GM23248 (cell line): ENCODE data around the gene PTPRE.

Source experiments
- EZH2 ChIP-seq: fragments of 200-600 bp; sonication (generic); IDR thresholded peaks from 2 replicates; pipeline ENCODE4 v1.6.1; 2018; ENCODE audit warnings: antibody characterized with exemption, mild to moderate bottlenecking; ENCODE audit not compliant: insufficient read depth, poor library complexity, severe bottlenecking
- EZH2phosphoT487 ChIP-seq: fragments of 200-600 bp; sonication (generic); IDR thresholded peaks from 2 replicates; pipeline ENCODE4 v1.6.1; 2018; ENCODE audit warnings: antibody characterized with exemption, moderate library complexity, mild to moderate bottlenecking, low read depth; ENCODE audit not compliant: insufficient read depth

DNA sequence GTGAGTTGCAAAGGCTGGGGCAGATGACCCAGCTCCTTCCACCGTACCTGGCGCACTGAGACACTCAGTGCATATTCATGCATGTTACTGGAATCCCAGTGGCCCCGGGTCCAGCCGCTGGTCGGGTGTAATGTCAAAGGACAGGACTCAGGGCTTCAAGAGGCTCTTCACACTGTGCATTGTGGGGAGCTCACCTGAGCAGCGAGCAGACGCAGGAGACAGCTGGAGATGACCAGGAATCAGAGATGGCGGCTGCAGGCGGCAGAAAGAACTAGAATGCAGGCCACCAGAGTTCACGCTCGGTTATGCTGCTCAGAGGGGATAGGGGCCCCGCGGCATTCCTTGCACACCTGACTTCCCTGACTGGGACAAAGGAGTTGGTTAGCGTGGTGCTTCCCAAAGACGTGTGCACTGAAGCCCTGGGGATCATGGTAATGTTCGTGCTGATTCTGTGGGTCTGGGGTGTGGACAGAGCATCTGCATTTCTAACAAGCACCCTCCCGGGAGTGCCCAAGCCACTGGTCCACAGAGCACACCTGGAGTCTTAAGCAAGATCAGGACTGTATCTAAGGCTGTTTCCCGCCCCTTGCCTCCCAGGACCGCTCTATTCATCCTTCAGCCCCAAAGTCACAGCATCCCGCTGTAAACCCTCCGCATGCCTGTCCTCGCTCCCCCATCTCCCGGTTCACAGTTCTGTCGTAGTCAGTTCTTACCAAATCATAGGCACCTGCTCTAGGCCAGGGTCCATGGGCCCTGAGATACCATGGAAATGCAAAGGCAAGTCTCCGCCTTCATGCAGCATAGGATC is 148.4 kb downstream of the PTPRE start:
- TF ChIP-seq EZH2, result no peak
- no peak for TF ChIP-seq EZH2phosphoT487
